K562 (cell line): ENCODE data around the gene USP32. TPM values are rescaled to one million over a fixed set of nuclear protein-coding genes. Genes with fewer than 3 reads are reported as not detected.

Source experiments
- ATAC-seq: fragments of 200-7000 bp; cut with Tn5 transposase; 3 replicates; pipeline ENCODE4 v1.9.1; 2020; ENCODE audit warnings: moderate library complexity
- BruUV-seq: library from RNA; stranded (reverse); fragments of 400-500 nt; replicated peaks from 2 replicates; lab custom pipeline; 2021; lab: Mats Ljungman, UMichigan
- CTCF ChIA-PET: fragments of 300-600 bp; formaldehyde crosslinking; extraction: SDS; loops from one replicate; lab custom pipeline; 2021; ENCODE audit warnings: low intra/inter-chr PET ratio; lab: Yijun Ruan, JAX
- POLR2A ChIA-PET: fragments of 300-600, 350-650 bp; sonication (Branson Sonifier 250); formaldehyde crosslinking; extraction: SDS; loops from one replicate; lab custom pipeline; 2021; ENCODE audit warnings: antibody characterized with exemption, inconsistent platforms; lab: Yijun Ruan, JAX
- DNase-seq, 4 experiments: peaks; one replicate each; pipeline versions ENCODE4 v3.0.0 to v3.0.0-alpha.2; 2011 to 2018; ENCODE audit warnings: low spot score in 3 of 4, mixed read lengths in 3 of 4; ENCODE audit errors: extremely low read depth in 1 of 4
- FAIRE-seq: peaks from 2 replicates; lab custom pipeline; 2011; peaks lifted over from hg19 to GRCh38; lab: Jason Lieb, UNC
- H2AFZ ChIP-seq: 2 replicates; pipeline ENCODE4 v1.6.0; 2011; ENCODE audit warnings: low read depth, low read length, control low read depth, inconsistent platforms
- H3K27ac ChIP-seq: fragments of 200-600 bp; 3 replicates; pipeline ENCODE4 v1.8.0; 2011; ENCODE audit warnings: low read depth, mild to moderate bottlenecking, control low read depth, inconsistent platforms, low read length, moderate library complexity, mixed read lengths; ENCODE audit errors: extremely low read depth
- H3K27me3 ChIP-seq, 2 experiments: fragments of 300-600 bp in 1 of 2; 2 replicates in 1 of 2; 3 replicates in 1 of 2; pipeline versions ENCODE4 v1.6.0 to v1.8.0; 2011; ENCODE audit warnings: inconsistent platforms in 2 of 2, low read length in 2 of 2, mild to moderate bottlenecking in 1 of 2, mixed read lengths in 1 of 2, moderate library complexity in 1 of 2; ENCODE audit not compliant: control insufficient read depth in 2 of 2, insufficient read depth in 2 of 2
- H3K36me3 ChIP-seq: fragments of 300-600 bp; 3 replicates; pipeline ENCODE4 v1.8.0; 2011; ENCODE audit warnings: mild to moderate bottlenecking, low read length, inconsistent platforms; ENCODE audit not compliant: control insufficient read depth, insufficient read depth
- H3K4me1 ChIP-seq, 2 experiments: fragments of 200-600 bp in 1 of 2; replicated peaks in 1 of 2; 2 replicates in 1 of 2; 3 replicates in 1 of 2; pipeline versions ENCODE4 v1.5.1 to v1.8.0; 2011; ENCODE audit warnings: inconsistent platforms in 2 of 2, low read length in 2 of 2, mild to moderate bottlenecking in 1 of 2, mixed read lengths in 1 of 2, moderate library complexity in 1 of 2; ENCODE audit not compliant: control insufficient read depth in 2 of 2, insufficient read depth in 2 of 2
- H3K4me2 ChIP-seq: 2 replicates; pipeline ENCODE4 v1.6.1; 2011; ENCODE audit warnings: low read length, control low read depth, inconsistent platforms, mixed read lengths; ENCODE audit not compliant: insufficient read depth
- H3K4me3 ChIP-seq: fragments of 200-600 bp; sonication (generic), shearing (Covaris generic); 2 replicates; pipeline ENCODE4 v1.5.1; 2016; ENCODE audit warnings: control low read depth, inconsistent platforms
- H3K79me2 ChIP-seq: fragments of 200-600 bp; 3 replicates; pipeline ENCODE4 v1.8.0; 2011; ENCODE audit warnings: low read length, inconsistent platforms; ENCODE audit not compliant: control insufficient read depth, insufficient read depth
- H3K9ac ChIP-seq, 2 experiments: 2 replicates each; pipeline versions ENCODE4 v1.6.0 to v1.6.1; 2011; ENCODE audit warnings: low read depth in 2 of 2, low read length in 2 of 2, control low read depth in 1 of 2, inconsistent platforms in 1 of 2, mild to moderate bottlenecking in 1 of 2, mixed read lengths in 1 of 2; ENCODE audit not compliant: insufficient read depth in 1 of 2
- H3K9me1 ChIP-seq: one replicate; pipeline ENCODE4 v1.6.0; 2011; ENCODE audit warnings: inconsistent platforms, mild to moderate bottlenecking, low read length, moderate library complexity; ENCODE audit not compliant: control insufficient read depth, insufficient read depth
- H3K9me3 ChIP-seq: replicated peaks from 2 replicates; pipeline ENCODE4 v1.5.1; 2011; ENCODE audit warnings: low read depth, low read length, inconsistent platforms; ENCODE audit not compliant: control insufficient read depth, insufficient read depth
- H4K20me1 ChIP-seq: replicated peaks from 2 replicates; pipeline ENCODE4 v1.6.1; 2011; ENCODE audit warnings: low read length, inconsistent platforms, mixed read lengths; ENCODE audit not compliant: control insufficient read depth, insufficient read depth
- E2F8 ChIP-seq: fragments of 450-650 bp; IDR thresholded peaks from 2 replicates; pipeline ENCODE4 v1.7.1; 2018; ENCODE audit warnings: mild to moderate bottlenecking, low read depth; ENCODE audit not compliant: partially characterized antibody
- EZH2 ChIP-seq: IDR thresholded peaks from 2 replicates; pipeline ENCODE4 v1.6.1; 2012; ENCODE audit warnings: low read depth, mild to moderate bottlenecking, inconsistent platforms, low read length, borderline replicate concordance
- FOS ChIP-seq: IDR thresholded peaks from 3 replicates; pipeline ENCODE4 v1.6.1; 2011; ENCODE audit not compliant: insufficient read length; ENCODE audit errors: extremely low read depth
- HNRNPLL ChIP-seq: fragments of 200-400 bp; formaldehyde crosslinking; IDR thresholded peaks from 2 replicates; pipeline ENCODE4 v1.6.1; 2017; ENCODE audit warnings: low read length, low read depth, mild to moderate bottlenecking; ENCODE audit not compliant: poor library complexity, severe bottlenecking
- NRF1 ChIP-seq, 2 experiments: fragments of 450-650 bp; IDR thresholded peaks in 1 of 2; conservative IDR thresholded peaks in 1 of 2; 2 replicates each; pipeline ENCODE4 v1.6.1; 2014; ENCODE audit warnings: mild to moderate bottlenecking in 2 of 2
- RBM15 ChIP-seq: fragments of 200-400 bp; formaldehyde crosslinking; IDR thresholded peaks from 2 replicates; pipeline ENCODE4 v1.6.1; 2018; ENCODE audit warnings: mild to moderate bottlenecking, low read length, moderate library complexity; ENCODE audit not compliant: insufficient read depth
- ZBTB33 ChIP-seq: sonication (generic); formaldehyde crosslinking; IDR thresholded peaks from 2 replicates; pipeline ENCODE4 v1.8.1; 2023; ENCODE audit warnings: mild to moderate bottlenecking, missing genetic modification reagents
- ZNF263 ChIP-seq: sonication (generic); formaldehyde crosslinking; IDR thresholded peaks from 2 replicates; pipeline ENCODE4 v1.8.0; 2022; ENCODE audit warnings: mild to moderate bottlenecking, missing genetic modification reagents, borderline replicate concordance
- ZNF75A ChIP-seq: fragments of 450-650 bp; formaldehyde crosslinking; IDR thresholded peaks from 2 replicates; pipeline ENCODE4 v1.4.0; 2020; ENCODE audit warnings: mild to moderate bottlenecking
- WGBS: fragments of 100-300 bp; shearing (Covaris generic); methylation state at CpG from one replicate; pipeline ENCODE4 v1.1.6; 2016; ENCODE audit warnings: low coverage, mixed read lengths; ENCODE audit not compliant: insufficient coverage; ENCODE audit errors: missing lambda C conversion rate; 5-methylcytosine and 5-hydroxymethylcytosine counted together
- in situ Hi-C: fragments of 300-500 bp; cut with MboI; formaldehyde crosslinking; loops from 4 replicates; pipeline ENCODE4 v1.15.0; 2018; ENCODE audit warnings: inconsistent platforms, mixed read lengths
- intact Hi-C: fragments of 100-400 bp; cut with micrococcal nuclease; formaldehyde crosslinking; loops from 2 replicates; pipeline ENCODE4 v1.14.2; 2022
- polyA plus RNA-seq, 8 experiments: library from polyadenylated mRNA; depleted of rRNA in 4 of 8; stranded (reverse) in 5 of 8; unstranded in 3 of 8; fragments of >200 nt; fragmentation: Nextera tagmentation in 2 of 8; fragmentation: Illumina TruSeq in 1 of 8; extraction: Ambion mirVana in 2 of 8; extraction: Trizol in 1 of 8; gene quantifications; 2 replicates each; pipeline versions ENCODE4 v1.2.1 to v1.2.3, GENCODE V29; 2011 to 2014; ENCODE audit warnings: inconsistent platforms in 1 of 8, missing spikeins in 1 of 8
- total RNA-seq, 7 experiments: library from RNA; depleted of rRNA in 6 of 7; stranded (reverse); fragments of >200 nt in 6 of 7; fragmentation: Illumina TruSeq in 2 of 7; extraction: Trizol in 2 of 7; gene quantifications; 2 replicates each; pipeline versions ENCODE4 v1.2.1 to v1.2.3, GENCODE V29; 2011 to 2021; ENCODE audit warnings: low replicate concordance in 1 of 7

USP32 gene
- total and polyA plus RNA-seq, 9 of the 15 experiments (the other 6 are each of a cell fraction or from before 2014, with no cell fraction given), result 18.0 to 69.3 (median 47.1) TPM

- TF ChIP-seq E2F8, result no peak
- peak; percentile 80 to 83 for TF ChIP-seq NRF1 (conservative IDR thresholded peaks at IDR 0.05 in 1 of 2, IDR thresholded peaks at IDR 0.05 in 1 of 2)
- TF ChIP-seq, all 486 proteins: peak for 3
Observed at GRCh38 chr17:60158751-60159478, 233.0 kb downstream of the USP32 start (continued).

DNA sequence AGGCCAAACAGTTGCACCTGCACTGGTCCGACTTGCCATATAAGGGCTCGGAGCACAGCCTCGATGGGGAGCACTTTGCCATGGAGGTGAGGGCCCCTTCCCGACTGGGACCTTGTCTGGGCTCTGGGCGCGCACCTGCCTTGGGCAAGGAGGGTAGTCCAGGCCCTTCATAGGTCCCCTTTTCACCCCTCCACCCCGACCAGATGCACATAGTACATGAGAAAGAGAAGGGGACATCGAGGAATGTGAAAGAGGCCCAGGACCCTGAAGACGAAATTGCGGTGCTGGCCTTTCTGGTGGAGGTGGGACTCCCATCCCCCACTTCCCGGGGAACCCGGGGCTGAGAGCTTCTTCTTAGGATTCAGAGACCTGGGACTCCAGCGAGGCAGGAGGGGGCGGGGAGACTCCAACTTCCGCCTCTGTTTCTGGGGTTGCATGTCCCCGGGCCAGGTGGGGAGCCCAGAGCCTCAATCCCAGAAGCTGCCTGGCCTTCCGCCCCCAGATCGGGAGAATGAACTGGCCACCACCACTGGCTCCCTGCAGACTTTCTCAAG, 234.4 kb downstream of the USP32 start:
- CTCF ChIA-PET, result no interaction called here
- no peaks in the 10 kb centered on the region for H3K36me3 ChIP-seq
- ATAC-seq, result no peak
- H2AFZ ChIP-seq, result no peak overlapping the region
- no peak overlapping the region for H3K27ac ChIP-seq
- no peaks in the 10 kb centered on the region for H3K9me3 ChIP-seq
- H3K4me3 ChIP-seq, result no peak overlapping the region
- no peak for FAIRE-seq
- POLR2A ChIA-PET, result interaction anchor here (0.6 to 1.0 kb wide), 2 partner anchors 13 to 1513 kb away, joined by 3 read pairs; no protein-coding TSS in a partner anchor
- H3K79me2 ChIP-seq, result no peaks in the 10 kb centered on the region
- in situ Hi-C loops (no loop called here), intact Hi-C loops (no loop called here)
- 0 out of 4 replicates have a peak overlapping the region, but pooled peaks of 1 of the 2 experiments have one; percentile 35 for H3K9ac ChIP-seq
- H3K4me2 ChIP-seq, result peak overlapping the region; percentile 32; the same call in 1 of the 2 replicates
- H3K4me1 ChIP-seq, result peaks cover 5 to 21% of the 10 kb centered on the region in 2 experiments; a peak in 4 of 5 replicates
- H3K27me3 ChIP-seq, result peaks cover 12 to 65% of the 10 kb centered on the region in 2 experiments; a peak in 4 of 5 replicates
- no peaks in the 10 kb centered on the region for H3K9me1 ChIP-seq
- no peak for DNase-seq
- 15% methylated on average over 18 of the region's 18 CpGs for WGBS
- no peaks in the 10 kb centered on the region; the same call in 1 of the 2 replicates for H4K20me1 ChIP-seq
- BruUV-seq, result no TSS peak
- TF ChIP-seq EZH2 (no peak), ZNF75A (no peak), RBM15 (no peak), ZNF263 (CRISPR knock-in tag) (peak; percentile 71; the same call in 1 of the 2 replicates), FOS (no peak), HNRNPLL (no peak), ZBTB33 (CRISPR knock-in tag) (no peak)
